ENCODE data around the gene TSBP1. TPM values are rescaled to one million over a fixed set of nuclear protein-coding genes. Genes with fewer than 3 reads are reported as not detected.

Gene TSBP1
- total and polyA plus RNA-seq, 8 donors = not detected

DNA sequence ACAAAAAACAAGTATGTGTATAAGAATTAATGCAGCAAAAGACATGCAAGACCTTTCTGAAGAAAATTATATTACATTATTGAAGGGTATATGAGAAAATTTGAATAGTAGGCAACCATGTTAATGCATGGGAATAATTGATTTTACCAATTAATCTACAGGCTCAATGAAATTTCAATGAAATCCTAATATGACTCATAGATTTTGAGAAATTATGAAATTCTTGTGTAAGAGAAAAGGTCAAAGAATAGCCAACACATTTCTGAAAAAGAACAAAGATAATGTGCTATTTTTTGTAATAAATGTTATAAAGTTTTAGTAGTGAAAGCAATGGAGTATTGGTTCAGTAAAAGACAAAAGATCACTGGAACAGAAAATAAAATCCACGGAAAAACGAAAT, 18.4 kb downstream of the TSBP1 start:
- DNase-seq = no peak
- no peaks in the 10 kb centered on the region for H3K36me3 ChIP-seq
- H3K27ac ChIP-seq = no peak overlapping the region
- H3K27me3 ChIP-seq = no peaks in the 10 kb centered on the region
- intact Hi-C loops (cut with DNase I; ENCODE audit: low total_unique reads) = no loop called here
- no peaks in the 10 kb centered on the region for H3K9me3 ChIP-seq
- no peaks in the 10 kb centered on the region for H3K4me1 ChIP-seq
- H3K4me3 ChIP-seq = no peak overlapping the region
- 68 to 91% (median 75%) methylated on average over 2 of the region's 2 CpGs for WGBS, 5 donors
- TF ChIP-seq POLR2A (IDR thresholded peaks at IDR 0.05) = no peak
- TF ChIP-seq, protein P1, sequence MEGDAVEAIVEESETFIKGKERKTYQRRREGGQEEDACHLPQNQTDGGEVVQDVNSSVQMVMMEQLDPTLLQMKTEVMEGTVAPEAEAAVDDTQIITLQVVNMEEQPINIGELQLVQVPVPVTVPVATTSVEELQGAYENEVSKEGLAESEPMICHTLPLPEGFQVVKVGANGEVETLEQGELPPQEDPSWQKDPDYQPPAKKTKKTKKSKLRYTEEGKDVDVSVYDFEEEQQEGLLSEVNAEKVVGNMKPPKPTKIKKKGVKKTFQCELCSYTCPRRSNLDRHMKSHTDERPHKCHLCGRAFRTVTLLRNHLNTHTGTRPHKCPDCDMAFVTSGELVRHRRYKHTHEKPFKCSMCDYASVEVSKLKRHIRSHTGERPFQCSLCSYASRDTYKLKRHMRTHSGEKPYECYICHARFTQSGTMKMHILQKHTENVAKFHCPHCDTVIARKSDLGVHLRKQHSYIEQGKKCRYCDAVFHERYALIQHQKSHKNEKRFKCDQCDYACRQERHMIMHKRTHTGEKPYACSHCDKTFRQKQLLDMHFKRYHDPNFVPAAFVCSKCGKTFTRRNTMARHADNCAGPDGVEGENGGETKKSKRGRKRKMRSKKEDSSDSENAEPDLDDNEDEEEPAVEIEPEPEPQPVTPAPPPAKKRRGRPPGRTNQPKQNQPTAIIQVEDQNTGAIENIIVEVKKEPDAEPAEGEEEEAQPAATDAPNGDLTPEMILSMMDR (IDR thresholded peaks at IDR 0.05) = no peak
- TF ChIP-seq POLR2AphosphoS5 (IDR thresholded peaks at IDR 0.05) = no peak
- no peak for TF ChIP-seq EP300 (IDR thresholded peaks at IDR 0.05)

DNA sequence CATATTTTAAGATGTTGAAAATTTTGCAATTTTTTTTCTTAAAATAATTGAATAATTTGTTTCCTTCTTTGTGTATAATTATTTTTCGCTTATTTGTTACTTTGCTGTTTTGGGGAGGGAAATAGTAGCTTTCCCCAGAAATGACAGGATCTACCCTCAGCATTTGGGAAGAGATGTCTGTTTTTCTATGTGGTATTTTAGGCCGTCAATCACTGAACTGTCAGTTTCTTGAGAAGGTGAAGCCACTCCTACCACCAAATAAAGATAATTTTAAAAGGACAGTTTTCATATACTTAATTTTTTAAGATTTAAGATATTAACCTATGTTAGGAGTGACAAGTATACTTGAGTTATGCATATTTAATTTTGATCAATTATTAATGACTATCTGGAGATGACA, 31.5 kb downstream of the TSBP1 start:
- Histone ChIP-seq H3K4me3 (no peak overlapping the region), H3K9me3 (no peaks in the 10 kb centered on the region), H3K4me1 (no peaks in the 10 kb centered on the region), H3K36me3 (no peaks in the 10 kb centered on the region), H3K27ac (no peak overlapping the region), H3K27me3 (no peaks in the 10 kb centered on the region)
- 73 to 96% (median 84%) methylated on average over 2 of the region's 2 CpGs for WGBS, 5 donors
- intact Hi-C loops (cut with DNase I; ENCODE audit: low total_unique reads) = no loop called here
- no peak for DNase-seq
- TF ChIP-seq, protein P1 (IDR thresholded peaks at IDR 0.05) = no peak
- TF ChIP-seq EP300 (IDR thresholded peaks at IDR 0.05) = no peak
- no peak for TF ChIP-seq POLR2AphosphoS5 (IDR thresholded peaks at IDR 0.05)
- TF ChIP-seq POLR2A (IDR thresholded peaks at IDR 0.05) = no peak

DNA sequence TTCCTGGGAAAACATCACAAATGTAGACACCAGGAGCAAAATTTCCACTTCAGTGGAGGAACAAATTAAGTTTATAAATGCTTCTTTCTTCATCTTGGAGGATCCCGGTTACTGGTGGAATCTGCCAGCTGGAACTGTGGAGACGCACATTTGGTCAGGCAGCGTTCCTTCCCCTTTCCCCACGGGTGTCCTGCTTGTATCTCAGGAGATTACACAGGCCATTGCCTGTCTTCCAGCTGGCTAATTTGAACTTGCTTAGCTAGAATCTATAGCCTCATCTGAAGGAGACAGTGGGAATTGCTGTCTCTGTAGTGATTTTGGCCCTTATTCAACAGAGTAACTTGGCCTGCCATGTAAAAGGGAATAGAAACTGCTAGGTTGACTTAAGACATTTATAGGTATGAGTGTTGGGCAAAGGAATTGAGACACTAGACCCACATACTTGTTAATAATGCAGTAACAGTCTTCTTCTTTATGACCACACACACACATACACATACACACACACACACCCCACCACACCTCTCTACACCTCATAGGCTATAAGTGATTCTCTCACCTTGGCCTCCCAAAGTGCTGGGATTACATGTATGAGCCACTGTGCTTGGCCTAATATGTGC, 34.4 kb downstream of the TSBP1 start:
- H3K4me3 ChIP-seq = no peak overlapping the region
- TF ChIP-seq POLR2AphosphoS5 (IDR thresholded peaks at IDR 0.05) (no peak), EP300 (IDR thresholded peaks at IDR 0.05) (no peak), POLR2A (IDR thresholded peaks at IDR 0.05) (no peak)
- TF ChIP-seq, protein P1 (IDR thresholded peaks at IDR 0.05) = no peak
- intact Hi-C loops (cut with DNase I; ENCODE audit: low total_unique reads) = no loop called here
- H3K27ac ChIP-seq = no peak overlapping the region
- no peaks in the 10 kb centered on the region for H3K27me3 ChIP-seq
- no peaks in the 10 kb centered on the region for H3K4me1 ChIP-seq
- peak in 1 of 2 donors; percentile 26 for DNase-seq
- no peaks in the 10 kb centered on the region for H3K36me3 ChIP-seq
- 53 to 90% (median 74%) methylated on average over 4 of the region's 4 CpGs for WGBS, 5 donors
- H3K9me3 ChIP-seq = no peaks in the 10 kb centered on the region

DNA sequence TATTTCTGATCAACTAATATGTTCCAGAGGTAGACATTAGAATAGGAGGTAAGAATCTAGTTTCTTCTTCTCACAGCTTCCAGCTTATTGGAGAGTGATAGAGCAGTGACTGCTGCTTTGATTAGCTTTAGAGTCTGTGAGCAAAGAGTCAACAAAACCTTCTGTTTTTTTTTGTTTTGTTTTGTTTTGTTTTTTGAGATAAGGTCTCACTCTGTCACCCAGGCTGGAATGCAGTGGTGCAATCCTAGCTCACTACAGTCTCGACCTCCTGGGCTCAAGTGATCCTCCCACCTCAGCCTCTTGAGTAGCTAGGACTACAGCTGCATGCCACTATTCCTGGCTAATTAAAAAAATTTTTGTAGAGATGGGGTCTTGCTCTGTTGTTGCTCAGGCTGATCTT, 39.3 kb downstream of the TSBP1 start:
- 19 to 100% (median 43%) methylated on average over 1 of the region's 1 CpG for WGBS, 5 donors
- Histone ChIP-seq H3K27ac (no peak overlapping the region), H3K4me1 (no peaks in the 10 kb centered on the region), H3K27me3 (no peaks in the 10 kb centered on the region), H3K36me3 (no peaks in the 10 kb centered on the region), H3K4me3 (no peak overlapping the region), H3K9me3 (no peaks in the 10 kb centered on the region)
- DNase-seq = no peak
- TF ChIP-seq EP300 (IDR thresholded peaks at IDR 0.05) = no peak
- TF ChIP-seq, protein P1 (IDR thresholded peaks at IDR 0.05) = no peak
- TF ChIP-seq POLR2A (IDR thresholded peaks at IDR 0.05) = no peak
- TF ChIP-seq POLR2AphosphoS5 (IDR thresholded peaks at IDR 0.05) = no peak
- intact Hi-C loops (cut with DNase I; ENCODE audit: low total_unique reads) = no loop called here
